GM12872 (cell line): Measurements from ENCODE around the gene RGS10.

Experiments used
- CTCF ChIP-seq: IDR thresholded peaks from 3 replicates; pipeline ENCODE4 v1.5.1; 2011; ENCODE audit warnings: low read depth, mild to moderate bottlenecking, low read length, moderate library complexity; ENCODE audit not compliant: insufficient read depth

Gene RGS10

DNA sequence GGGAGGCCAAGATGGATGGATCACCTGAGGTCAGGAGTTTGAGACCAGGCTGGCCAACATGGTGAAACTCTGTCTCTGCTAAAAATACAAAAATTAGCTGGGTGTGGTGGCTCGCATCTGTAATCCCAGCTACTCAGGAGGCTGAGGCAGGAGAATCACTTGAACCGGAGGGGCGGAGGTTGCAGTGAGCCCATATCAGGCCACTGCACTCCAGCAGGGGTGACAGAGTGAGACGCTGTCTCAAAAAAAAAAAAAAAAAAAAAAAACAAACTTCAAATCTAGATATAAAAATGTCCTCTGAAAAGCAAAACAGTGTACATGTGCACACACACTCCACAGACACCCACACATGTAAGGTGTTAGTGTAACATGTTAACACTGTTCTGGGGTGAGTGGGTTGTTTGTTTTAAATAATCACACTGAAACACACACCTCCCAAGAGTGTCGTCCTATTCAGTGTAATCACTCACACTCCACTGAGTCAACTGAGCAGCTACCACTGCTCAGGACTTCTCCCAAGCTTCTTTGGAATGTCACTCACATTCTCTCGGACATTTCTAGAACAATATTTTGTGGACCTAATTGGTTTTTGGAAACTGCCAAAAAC lies 12.8 kb upstream of the RGS10 start:
- no peak for TF ChIP-seq CTCF

GRCh38 chr10:119550827-119551226 lies 8.3 kb upstream of the RGS10 start:
- no peak for TF ChIP-seq CTCF

DNA sequence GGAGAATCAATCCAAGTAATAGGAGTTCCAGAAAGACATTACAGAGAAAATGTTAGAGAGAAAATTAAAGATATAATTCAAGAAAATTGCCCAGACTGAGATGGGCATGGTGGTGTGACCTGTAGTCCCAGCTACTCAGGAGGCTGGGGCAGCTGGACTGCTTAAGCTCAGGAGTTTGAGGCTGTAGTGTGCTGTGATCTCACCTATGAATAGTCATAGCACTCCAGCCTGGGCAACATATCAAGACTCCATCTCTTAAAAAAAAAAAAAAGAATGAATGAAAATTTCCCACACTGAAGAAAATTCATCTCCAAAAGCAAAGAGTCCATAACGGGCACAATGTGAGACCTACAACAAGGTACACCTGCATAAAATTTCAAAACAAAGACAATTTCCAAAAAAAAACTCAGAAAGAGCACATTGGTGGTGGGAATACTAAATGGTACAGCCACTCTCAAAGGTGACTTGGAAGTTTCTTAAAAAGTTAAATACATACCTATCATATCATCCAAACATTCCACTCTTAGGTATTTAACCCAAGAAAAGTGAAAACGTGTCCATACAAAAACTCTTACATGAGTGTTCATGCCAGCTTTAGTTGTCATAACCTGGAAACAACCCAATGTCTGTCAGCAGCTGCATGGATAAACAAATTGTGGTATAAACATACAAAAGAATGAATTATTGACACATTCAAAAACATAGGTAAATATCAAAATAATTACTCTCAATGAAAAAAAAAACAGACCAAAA lies 6.9 kb upstream of the RGS10 start:
- TF ChIP-seq CTCF: no peak

DNA sequence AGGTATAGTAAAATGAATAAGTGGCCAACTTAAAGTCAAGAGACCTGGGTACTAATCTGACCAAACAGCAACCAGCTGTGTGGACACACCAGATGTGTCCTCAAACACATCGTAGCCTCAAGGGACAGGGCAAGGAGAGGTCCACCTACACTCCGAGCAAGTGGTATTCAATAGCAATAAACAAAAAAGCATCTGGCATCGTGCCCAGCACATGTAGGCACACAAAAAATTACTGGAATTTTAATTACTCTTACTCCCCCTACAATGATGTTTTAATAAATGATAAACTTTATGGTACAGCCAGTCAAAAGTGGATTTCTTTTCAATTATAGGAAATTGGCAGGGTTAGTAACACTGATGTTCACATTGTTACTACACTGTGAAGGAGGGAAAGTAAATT lies 3.5 kb upstream of the RGS10 start:
- no peak for TF ChIP-seq CTCF

DNA sequence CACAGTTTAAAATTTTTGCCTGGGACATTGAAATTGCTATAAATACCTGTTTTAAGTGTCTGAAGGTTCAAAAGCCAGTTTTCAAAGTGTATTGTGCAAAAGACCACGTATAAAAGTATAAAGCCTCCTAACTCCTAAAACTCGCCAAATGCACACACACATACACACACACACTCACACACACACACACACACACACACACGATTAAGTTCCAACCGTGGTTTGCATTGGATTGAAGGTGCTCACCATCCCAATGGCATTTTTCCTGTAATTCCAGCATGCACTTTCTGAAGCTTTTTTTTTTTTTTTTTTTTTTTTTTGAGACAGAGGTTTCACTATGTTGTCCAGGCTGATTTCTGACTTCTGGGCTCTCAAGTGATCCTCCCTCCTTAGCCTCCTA lies 2.8 kb upstream of the RGS10 start:
- TF ChIP-seq CTCF: no peak

DNA sequence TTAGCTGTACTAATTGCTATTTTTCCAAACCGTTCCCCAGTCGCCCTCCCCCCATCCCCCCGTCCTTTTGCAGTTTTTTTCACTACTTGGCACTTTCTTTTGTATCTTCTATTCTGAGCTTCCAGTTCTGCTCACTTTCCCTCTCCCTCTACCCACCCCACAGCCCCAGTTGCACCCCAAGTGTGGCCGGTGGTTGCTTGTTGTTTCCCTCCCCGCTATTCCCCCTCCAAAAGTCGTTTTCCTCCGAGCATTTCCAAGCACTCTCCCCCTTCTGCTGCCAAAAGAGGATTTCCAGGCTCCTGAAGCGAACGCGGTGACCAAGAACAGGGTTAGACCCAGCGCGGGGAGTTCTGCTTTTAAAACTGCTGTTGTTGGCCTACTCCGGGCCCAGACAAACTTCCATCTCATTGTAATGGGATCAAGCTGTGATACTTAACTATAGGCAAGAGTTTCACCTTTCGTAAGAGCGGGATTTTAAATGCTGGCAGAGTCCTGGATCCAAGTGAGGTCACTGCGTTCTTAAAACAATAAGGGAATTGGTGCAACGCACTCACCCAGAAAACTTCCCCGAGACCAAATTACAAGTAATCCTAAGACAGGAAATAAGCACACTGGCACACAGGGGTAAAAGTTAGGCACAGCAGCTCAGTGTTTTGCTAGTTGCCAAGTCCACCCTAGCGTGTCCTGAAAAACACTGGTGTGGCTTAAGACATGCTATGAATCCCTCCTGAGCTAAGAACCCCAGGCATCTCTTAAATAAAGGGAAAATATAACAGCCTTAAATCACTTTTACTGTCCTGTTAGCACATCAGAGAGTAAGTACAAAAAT lies 1.5 kb upstream of the RGS10 start:
- TF ChIP-seq CTCF: no peak
